ENCODE measurements around the gene LRRC26.

GRCh38 chr9:137179761-137180160 is 9.9 kb upstream of the LRRC26 start:
- TF ChIP-seq, protein P1, sequence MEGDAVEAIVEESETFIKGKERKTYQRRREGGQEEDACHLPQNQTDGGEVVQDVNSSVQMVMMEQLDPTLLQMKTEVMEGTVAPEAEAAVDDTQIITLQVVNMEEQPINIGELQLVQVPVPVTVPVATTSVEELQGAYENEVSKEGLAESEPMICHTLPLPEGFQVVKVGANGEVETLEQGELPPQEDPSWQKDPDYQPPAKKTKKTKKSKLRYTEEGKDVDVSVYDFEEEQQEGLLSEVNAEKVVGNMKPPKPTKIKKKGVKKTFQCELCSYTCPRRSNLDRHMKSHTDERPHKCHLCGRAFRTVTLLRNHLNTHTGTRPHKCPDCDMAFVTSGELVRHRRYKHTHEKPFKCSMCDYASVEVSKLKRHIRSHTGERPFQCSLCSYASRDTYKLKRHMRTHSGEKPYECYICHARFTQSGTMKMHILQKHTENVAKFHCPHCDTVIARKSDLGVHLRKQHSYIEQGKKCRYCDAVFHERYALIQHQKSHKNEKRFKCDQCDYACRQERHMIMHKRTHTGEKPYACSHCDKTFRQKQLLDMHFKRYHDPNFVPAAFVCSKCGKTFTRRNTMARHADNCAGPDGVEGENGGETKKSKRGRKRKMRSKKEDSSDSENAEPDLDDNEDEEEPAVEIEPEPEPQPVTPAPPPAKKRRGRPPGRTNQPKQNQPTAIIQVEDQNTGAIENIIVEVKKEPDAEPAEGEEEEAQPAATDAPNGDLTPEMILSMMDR (IDR thresholded peaks at IDR 0.05), result no peak
- TF ChIP-seq POLR2A (IDR thresholded peaks at IDR 0.05), result no peak
